ENCODE measurements around the gene CCDC142.
"Not testable (repeated sequence)": the region's sequence is repeated elsewhere in the genome, so short reads cannot be mapped to it uniquely, and the experiment has no call there.

CCDC142 gene

DNA sequence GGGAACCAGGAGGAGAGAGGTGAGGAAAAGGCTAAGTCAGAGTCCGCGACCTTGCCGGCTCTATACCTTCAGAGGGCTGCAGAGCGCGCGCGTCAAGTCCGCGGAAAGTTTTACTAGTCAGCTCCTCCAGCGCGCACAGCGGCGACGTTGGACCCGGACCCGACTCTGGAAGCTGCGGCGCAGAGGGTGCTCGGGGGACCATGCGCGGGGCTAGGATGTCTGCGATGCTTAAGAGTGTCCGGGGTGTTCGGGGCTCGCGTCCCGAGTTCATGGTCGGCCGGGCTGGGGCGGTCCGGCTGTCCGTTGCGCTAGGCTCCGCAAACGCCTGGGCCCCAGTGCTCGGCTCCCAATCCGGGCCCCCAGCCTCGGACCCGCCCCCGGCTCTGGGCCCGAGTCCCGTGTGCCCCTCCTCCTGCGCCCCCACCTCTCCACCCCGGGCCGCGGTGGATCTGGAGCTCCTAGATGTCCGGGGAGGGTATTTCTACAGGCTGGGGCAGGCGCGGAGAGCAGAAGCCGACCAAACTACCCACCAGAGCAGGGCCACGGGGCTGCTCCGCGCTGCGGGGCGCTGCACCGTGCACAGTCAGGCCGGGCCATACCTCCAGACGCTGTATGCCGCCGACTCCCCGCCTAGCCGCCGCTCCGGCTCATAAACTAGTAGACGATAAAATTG, 16.6 kb upstream of the CCDC142 start, which contains the start of gene LBX2:
TSS of gene LBX2 (minus strand) at position 337 of the 673 bp plus-strand sequence. CDS start at position 271, 66 bp downstream.
- DNase-seq: no peak

- DNase-seq: no peak
These were observed 15.9 kb upstream of the CCDC142 start for GRCh38 chr2:74498500-74499266.

DNA sequence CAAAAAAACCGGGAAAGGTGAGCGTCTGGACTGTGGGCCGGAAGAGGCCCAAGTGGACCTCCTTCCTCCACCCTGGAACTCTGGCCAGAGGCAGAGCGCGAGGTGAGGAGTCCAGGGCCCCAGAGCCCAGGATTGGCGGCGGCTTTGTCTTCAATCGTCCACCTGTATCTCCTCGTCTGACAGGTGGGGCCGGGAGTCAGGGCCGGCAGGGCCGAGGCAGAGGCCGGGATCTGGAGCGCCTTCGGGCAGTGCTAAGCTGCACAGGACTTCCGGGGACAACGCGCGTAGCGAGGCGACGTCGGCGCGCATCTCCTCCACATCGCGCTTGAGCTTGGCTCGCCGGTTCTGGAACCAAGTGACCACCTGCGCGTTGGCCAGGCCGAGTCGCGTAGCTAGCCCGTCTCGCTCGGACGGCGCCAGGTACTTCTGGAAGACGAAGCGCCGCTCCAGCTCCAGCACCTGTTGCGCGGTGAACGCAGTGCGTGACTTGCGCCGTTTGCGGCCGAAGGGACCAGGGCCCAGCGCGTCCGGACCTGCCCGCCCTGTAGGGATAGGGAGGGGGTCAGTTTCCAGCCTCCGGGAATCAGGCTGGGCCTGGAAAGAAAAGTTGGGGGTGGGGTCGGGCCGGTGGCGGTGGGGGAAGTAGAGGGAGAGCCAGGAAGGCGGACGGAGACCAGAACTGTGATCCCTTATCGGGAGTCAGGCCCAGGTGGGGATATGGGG, 15.1 kb upstream of the CCDC142 start:
- DNase-seq: no peak

- DNase-seq: no peak
These were observed 14.4 kb upstream of the CCDC142 start for GRCh38 chr2:74496997-74497776.

DNA sequence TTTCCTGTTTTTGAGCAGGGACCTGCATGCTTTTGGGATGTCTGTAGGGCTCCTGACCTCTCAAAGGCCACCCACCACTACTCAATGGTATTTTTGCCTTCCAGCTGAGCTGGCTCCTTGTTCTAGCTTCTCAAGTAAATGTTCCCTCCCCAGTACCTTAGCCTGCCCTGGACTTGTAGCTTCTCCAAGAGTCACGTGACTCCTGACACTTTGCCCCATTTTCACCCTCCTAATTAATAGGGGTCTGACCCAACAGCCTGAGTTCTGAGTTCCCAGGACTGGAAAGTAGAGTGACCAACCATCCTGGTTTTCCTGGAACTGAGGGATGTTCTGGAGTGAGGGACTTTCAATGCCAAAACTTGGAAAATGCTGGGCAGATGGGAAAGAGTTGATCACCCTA, 12.6 kb upstream of the CCDC142 start:
- DNase-seq: no peak

DNA sequence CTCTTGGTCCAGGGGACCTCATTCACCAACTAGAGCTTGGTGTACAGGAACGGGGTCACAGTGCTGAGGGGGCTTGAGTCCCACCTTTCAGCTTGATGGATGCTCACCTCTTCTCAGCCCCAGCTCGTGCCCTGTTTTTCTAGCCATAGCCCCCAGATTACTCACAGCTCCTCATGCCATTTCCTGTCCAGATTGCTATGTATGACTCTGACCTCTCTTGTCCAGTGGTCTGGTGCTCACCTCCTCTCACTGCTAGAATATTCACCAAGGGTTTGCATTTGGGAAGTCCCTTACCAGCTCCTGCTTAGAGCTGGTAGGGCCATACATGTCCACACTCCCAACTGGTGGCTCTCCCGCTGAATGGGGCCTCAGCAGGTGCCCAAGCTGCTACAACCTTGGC, 10.7 kb upstream of the CCDC142 start:
- no peak for DNase-seq

DNA sequence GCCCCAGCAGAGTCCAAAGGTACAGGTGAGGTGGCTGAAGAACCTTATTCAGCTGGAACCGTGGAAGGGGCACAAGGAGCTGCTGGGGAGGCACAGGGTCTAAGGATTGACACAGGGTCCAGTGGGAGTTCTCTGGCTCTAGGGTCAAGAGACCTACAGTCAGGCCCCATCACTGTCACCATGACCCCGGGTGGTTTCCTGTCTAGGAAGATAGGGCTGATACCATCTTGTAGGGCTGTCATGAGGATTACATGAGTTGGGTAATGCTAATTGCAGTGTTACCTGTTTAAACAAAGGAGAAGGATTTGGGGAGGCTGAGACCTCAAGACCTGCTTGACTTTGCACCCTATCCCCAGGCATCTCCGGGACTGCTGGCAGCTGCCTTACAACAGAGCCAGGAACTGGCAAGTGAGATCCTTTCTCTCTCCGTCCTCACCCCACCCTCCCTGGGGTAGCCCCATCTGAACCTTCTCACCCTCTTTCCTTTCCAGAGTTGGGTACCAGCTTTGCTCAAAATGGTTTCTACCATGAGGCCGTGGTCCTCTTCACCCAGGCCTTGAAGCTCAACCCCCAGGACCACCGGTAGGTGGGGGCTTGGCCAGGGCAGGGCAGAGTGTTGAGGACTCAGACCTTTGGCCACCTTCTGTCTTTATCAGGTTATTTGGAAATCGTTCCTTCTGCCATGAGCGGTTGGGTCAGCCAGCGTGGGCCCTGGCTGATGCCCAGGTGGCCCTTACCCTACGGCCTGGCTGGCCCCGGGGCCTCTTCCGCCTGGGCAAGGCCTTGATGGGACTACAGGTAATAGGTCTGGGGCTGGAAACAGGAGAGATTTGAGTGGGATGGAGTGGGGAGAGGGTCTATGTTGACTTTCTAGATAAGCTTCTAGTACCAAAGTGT, 9.1 kb upstream of the CCDC142 start:
- DNase-seq: no peak

DNA sequence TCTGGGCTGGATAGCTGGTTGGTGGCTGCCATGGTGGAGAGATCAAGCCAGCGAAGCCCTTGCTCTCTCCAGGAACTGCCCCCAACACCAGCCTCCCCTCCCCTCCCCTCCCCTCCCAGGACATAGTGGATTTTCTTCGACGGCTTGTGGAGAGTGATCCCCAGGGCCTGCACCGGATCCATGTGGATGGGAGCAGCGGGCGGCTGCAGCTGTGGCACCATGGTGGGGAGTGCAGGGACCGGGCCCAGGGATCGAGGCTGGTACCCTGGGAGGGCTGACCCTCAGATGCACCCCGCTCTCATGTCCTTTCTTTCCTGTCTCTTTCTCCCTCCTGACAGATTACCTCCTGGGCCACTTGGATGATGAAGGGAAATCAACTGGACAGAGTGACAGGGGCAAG, 7.1 kb upstream of the CCDC142 start:
- no peak for DNase-seq

- no peak for DNase-seq
These were observed 6.1 kb upstream of the CCDC142 start for GRCh38 chr2:74488643-74489481.

DNA sequence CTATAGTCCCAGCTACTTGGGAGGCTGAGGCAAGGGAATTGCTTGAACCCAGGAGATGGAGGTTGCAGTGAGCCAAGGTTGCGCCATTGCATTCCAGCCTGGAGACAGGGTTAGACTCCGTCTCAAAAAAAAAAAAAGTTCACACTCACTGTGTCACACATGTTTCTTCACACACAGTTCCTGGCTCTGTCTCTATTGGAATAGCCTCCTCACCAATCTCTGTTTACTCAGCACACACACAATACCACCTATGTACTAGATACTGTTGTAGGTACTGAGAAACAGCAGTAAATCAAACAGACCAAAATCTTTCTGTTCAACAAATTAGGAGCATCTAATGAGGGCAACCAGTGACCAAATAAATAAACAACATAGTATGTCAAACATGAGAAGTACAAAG, 3.3 kb upstream of the CCDC142 start:
- no peak for DNase-seq

GRCh38 chr2:74483675-74484164, 922 bp upstream of the CCDC142 start:
- DNase-seq: not testable (repeated sequence)

- DNase-seq: no peak
These were observed 617 bp downstream of the CCDC142 start for GRCh38 chr2:74481961-74482800.

GRCh38 chr2:74481431-74481830, 1.4 kb downstream of the CCDC142 start:
- no peak for DNase-seq

DNA sequence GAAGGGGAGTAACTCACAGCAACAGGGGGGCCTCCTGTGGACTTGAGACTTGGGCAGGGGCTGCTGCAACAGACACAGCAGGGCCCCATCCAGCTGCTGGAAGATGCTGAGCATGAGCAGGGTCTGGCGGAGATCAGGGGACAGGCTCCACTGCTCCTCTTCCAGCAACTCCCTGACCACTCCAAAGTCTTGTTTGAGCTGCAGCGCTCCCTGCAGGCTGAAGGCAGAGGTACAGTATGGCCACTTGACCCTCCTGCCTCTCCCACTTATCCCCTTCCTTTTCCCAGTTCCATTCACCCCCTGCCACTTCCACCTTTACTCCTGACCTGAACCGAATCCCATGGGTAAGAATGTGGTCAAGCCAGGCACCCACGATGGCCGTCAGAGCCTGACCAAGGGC, 7.9 kb downstream of the CCDC142 start:
- no peak for DNase-seq

GRCh38 chr2:74474481-74474880, 8.3 kb downstream of the CCDC142 start:
- DNase-seq: no peak

DNA sequence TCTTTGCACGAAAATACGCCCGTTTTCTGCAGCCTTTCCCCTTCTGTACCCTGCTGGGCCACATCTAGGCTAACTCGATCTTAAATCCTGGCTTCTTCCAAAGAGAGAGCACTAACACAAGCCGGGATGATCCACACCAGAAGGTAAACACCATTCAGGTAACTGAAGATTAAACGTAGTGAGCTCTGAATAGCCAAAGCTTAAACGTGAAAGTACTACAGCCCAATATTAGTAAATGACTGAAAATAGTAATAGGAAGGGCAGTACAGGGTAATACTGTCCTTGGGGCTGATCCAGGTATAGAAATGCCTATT, 9.9 kb downstream of the CCDC142 start:
- no peak for DNase-seq

DNA sequence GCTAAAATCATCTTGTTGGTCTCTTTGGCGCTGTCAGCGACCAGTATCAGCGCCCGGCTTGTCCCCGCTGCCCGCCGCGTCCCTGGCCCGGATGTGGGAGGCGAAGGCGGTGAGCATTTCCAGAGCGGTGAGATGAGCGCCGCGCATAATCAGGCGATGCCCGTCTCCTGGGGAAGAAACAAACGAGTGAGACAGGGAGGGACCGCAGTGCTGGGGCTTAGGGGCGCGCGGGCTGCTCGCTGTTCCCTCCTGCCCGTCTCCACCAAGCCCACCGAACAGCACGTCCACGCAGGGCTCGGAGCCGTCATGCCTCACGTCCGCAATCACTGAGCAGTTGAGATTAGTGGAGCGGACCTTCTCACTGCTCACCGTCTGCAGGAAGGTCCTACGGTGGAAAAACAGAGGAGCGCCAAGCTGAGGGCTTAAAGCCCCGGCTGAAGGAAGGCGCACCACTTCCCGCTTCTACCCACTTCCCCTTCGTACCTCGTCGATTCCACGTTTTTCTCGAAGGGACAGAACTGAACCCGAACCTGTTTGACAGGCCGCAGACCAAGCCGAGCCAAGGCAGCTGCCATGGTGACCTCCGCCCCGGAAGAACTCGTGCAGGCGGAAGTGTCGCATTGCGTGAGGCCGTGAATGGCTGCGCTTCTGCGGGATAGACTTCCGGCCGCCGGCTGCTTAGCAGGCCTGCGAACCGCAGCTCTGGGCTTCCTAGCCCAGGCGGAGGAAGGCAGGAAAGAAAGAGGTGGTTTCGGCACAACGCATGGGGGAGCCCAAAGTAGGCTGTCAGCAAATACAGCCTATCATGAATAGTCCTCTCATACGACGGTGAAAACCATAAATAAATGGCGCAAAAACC, 10.5 kb downstream of the CCDC142 start, which contains the start of gene MRPL53:
TSS of gene MRPL53 (minus strand) at position 595 of the 859 bp plus-strand sequence. CDS start at position 575, 20 bp downstream.
- peak; percentile 74 for DNase-seq

DNA sequence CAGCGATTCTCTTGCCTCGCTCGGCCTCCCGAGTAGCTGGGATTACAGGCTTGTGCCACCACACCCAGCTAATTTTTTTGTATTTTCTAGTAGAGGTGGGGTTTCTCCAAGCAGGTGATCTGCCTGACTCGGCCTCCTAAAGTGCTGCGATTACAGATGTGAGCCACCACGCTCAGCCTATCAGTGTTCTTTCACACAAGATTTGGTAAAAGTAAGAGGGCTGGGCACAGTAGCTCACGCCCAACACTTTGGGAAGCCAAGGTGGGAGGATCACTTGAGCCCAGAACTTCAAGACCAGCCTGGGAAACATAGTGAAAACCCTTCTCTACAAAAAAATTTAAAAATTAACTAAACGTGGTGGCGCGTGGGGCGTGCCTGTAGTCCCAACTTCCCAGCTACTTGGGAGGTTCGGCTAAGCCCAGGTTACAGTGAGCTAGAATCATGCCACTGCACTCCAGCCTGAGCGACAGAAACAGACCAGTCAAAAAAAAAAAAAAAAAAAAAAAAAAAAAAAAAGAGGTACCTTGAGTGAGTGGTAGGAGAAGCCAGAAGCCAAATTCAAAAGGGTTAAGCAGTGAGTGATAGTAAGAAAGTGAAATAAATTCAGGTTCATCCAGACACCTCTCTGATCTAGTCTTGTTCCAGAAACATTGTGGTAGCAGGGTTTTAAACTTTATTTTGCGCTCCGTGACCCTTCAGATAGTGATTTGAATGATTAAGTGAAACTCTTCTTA, 11.3 kb downstream of the CCDC142 start:
- no peak for DNase-seq

All from DMS 273 treated with DMSO at 0.1 percent for 48 hours (cell line).